HEK293 (cell line): ENCODE measurements around the gene TLE2.
A peak's percentile ranks its signal among the peaks of the same experiment; 100 is the strongest.

Experiments used
- CTCF ChIA-PET: fragments of 350-600 bp; formaldehyde crosslinking; extraction: SDS; loops from one replicate; lab custom pipeline; 2021; ENCODE audit warnings: antibody characterized with exemption; lab: Yijun Ruan, JAX
- POLR2A ChIA-PET: fragments of 300-600 bp; formaldehyde crosslinking; extraction: SDS; loops from one replicate; lab custom pipeline; 2020; ENCODE audit warnings: antibody characterized with exemption, inconsistent platforms; lab: Yijun Ruan, JAX
- H3K27ac ChIP-seq: fragments of 200-500 bp; sonication (Bioruptor generic); 2 replicates; pipeline ENCODE4 v1.5.1; 2014; ENCODE audit warnings: low read depth, low read length, control low read depth, inconsistent platforms; ENCODE audit errors: extremely low read depth
- H3K36me3 ChIP-seq, 2 experiments: fragments of 200-500 bp in 1 of 2; sonication (Bioruptor generic) in 1 of 2; 1 replicate in 1 of 2; 2 replicates in 1 of 2; pipeline ENCODE4 v1.5.1; 2014 to 2017; ENCODE audit warnings: inconsistent platforms in 2 of 2, low read length in 2 of 2; ENCODE audit not compliant: control insufficient read depth in 2 of 2, insufficient read depth in 1 of 2
- H3K4me1 ChIP-seq: fragments of 200-500 bp; sonication (Bioruptor generic); 2 replicates; pipeline ENCODE4 v1.5.1; 2014; ENCODE audit warnings: mild to moderate bottlenecking, low read length, inconsistent platforms; ENCODE audit not compliant: control insufficient read depth, insufficient read depth
- H3K4me3 ChIP-seq: 2 replicates; pipeline ENCODE4 v1.5.1; 2011; ENCODE audit warnings: low read depth, mild to moderate bottlenecking, control low read depth, low read length, moderate library complexity
- H3K9me3 ChIP-seq: fragments of 200-500 bp; sonication (Bioruptor generic); 2 replicates; pipeline ENCODE4 v1.5.1; 2014; ENCODE audit warnings: low read depth, low read length, inconsistent platforms; ENCODE audit not compliant: control insufficient read depth, insufficient read depth
- BCL11B ChIP-seq: fragments of 450-650 bp; formaldehyde crosslinking; IDR thresholded peaks from 2 replicates; pipeline ENCODE4 v1.5.1; 2016; ENCODE audit warnings: low read depth, missing biosample characterization, missing genetic modification characterization
- EGR2 ChIP-seq: fragments of 450-650 bp; formaldehyde crosslinking; IDR thresholded peaks from 2 replicates; pipeline ENCODE4 v1.5.1; 2016; ENCODE audit warnings: low read depth, missing biosample characterization, missing genetic modification characterization
- FEZF1 ChIP-seq: fragments of 450-650 bp; formaldehyde crosslinking; IDR thresholded peaks from 2 replicates; pipeline ENCODE4 v1.5.1; 2016; ENCODE audit warnings: missing biosample characterization, missing genetic modification characterization
- GLIS1 ChIP-seq: fragments of 450-650 bp; formaldehyde crosslinking; IDR thresholded peaks from 2 replicates; pipeline ENCODE4 v1.5.1; 2016; ENCODE audit warnings: missing biosample characterization, missing genetic modification characterization
- GLIS2 ChIP-seq: fragments of 450-650 bp; formaldehyde crosslinking; IDR thresholded peaks from 2 replicates; pipeline ENCODE4 v1.5.1; 2016; ENCODE audit warnings: missing biosample characterization, missing genetic modification characterization
- PRDM1 ChIP-seq: fragments of 450-650 bp; formaldehyde crosslinking; IDR thresholded peaks from 2 replicates; pipeline ENCODE4; 2016; ENCODE audit warnings: missing biosample characterization, missing genetic modification characterization
- YY2 ChIP-seq: fragments of 450-650 bp; formaldehyde crosslinking; IDR thresholded peaks from 2 replicates; pipeline ENCODE4 v1.5.1; 2016; ENCODE audit warnings: missing biosample characterization, missing genetic modification characterization
- ZBTB17 ChIP-seq: fragments of 450-650 bp; formaldehyde crosslinking; IDR thresholded peaks from 2 replicates; pipeline ENCODE4 v1.5.1; 2016; ENCODE audit warnings: missing biosample characterization, missing genetic modification characterization
- ZBTB7A ChIP-seq: fragments of 450-650 bp; formaldehyde crosslinking; IDR thresholded peaks from 2 replicates; pipeline ENCODE4 v1.5.1; 2016; ENCODE audit warnings: low read depth, missing biosample characterization, missing genetic modification characterization
- ZFHX2 ChIP-seq: fragments of 450-650 bp; formaldehyde crosslinking; conservative IDR thresholded peaks from 2 replicates; pipeline ENCODE4 v1.5.1; 2016; ENCODE audit warnings: missing biosample characterization, missing genetic modification characterization
- ZFP69B ChIP-seq: fragments of 450-650 bp; formaldehyde crosslinking; IDR thresholded peaks from 2 replicates; pipeline ENCODE4 v1.5.1; 2016; ENCODE audit warnings: missing biosample characterization, missing genetic modification characterization
- ZNF132 ChIP-seq: fragments of 450-650 bp; formaldehyde crosslinking; IDR thresholded peaks from 2 replicates; pipeline ENCODE4 v1.5.1; 2017; ENCODE audit warnings: missing biosample characterization, missing genetic modification characterization, borderline replicate concordance
- ZNF146 ChIP-seq: fragments of 450-650 bp; formaldehyde crosslinking; IDR thresholded peaks from 2 replicates; pipeline ENCODE4 v1.5.1; 2016; ENCODE audit warnings: missing biosample characterization, missing genetic modification characterization
- ZNF169 ChIP-seq: fragments of 450-650 bp; formaldehyde crosslinking; IDR thresholded peaks from 2 replicates; pipeline ENCODE4 v1.5.1; 2016; ENCODE audit warnings: missing biosample characterization, missing genetic modification characterization
- ZNF211 ChIP-seq: fragments of 450-650 bp; formaldehyde crosslinking; IDR thresholded peaks from 2 replicates; pipeline ENCODE4 v1.5.1; 2016; ENCODE audit warnings: low read depth, missing biosample characterization, missing genetic modification characterization
- ZNF214 ChIP-seq: fragments of 450-650 bp; formaldehyde crosslinking; IDR thresholded peaks from 2 replicates; pipeline ENCODE4 v1.5.1; 2017; ENCODE audit warnings: missing biosample characterization, mild to moderate bottlenecking, missing genetic modification characterization, borderline replicate concordance
- ZNF221 ChIP-seq: fragments of 450-650 bp; formaldehyde crosslinking; IDR thresholded peaks from 2 replicates; pipeline ENCODE4 v1.5.1; 2017; ENCODE audit warnings: missing biosample characterization, missing genetic modification characterization, borderline replicate concordance
- ZNF24 ChIP-seq: fragments of 450-650 bp; formaldehyde crosslinking; IDR thresholded peaks from 2 replicates; pipeline ENCODE4 v1.5.1; 2016; ENCODE audit warnings: missing biosample characterization, missing genetic modification characterization
- ZNF266 ChIP-seq: fragments of 450-650 bp; formaldehyde crosslinking; IDR thresholded peaks from 2 replicates; pipeline ENCODE4 v1.5.1; 2016; ENCODE audit warnings: missing biosample characterization, missing genetic modification characterization, low read depth
- ZNF292 ChIP-seq: fragments of 450-650 bp; formaldehyde crosslinking; IDR thresholded peaks from 2 replicates; pipeline ENCODE4 v1.5.1; 2016; ENCODE audit warnings: low read depth, missing biosample characterization, missing genetic modification characterization, borderline replicate concordance
- ZNF302 ChIP-seq: fragments of 450-650 bp; formaldehyde crosslinking; IDR thresholded peaks from 2 replicates; pipeline ENCODE4 v1.5.1; 2016; ENCODE audit warnings: missing biosample characterization, missing genetic modification characterization, low read depth
- ZNF311 ChIP-seq: fragments of 450-650 bp; formaldehyde crosslinking; IDR thresholded peaks from 2 replicates; pipeline ENCODE4 v1.5.1; 2017; ENCODE audit warnings: missing biosample characterization, missing genetic modification characterization, borderline replicate concordance
- ZNF37A ChIP-seq: fragments of 450-650 bp; IDR thresholded peaks from 2 replicates; pipeline ENCODE4 v1.5.1; 2018; ENCODE audit warnings: missing biosample characterization, missing genetic modification characterization
- ZNF391 ChIP-seq: fragments of 450-650 bp; formaldehyde crosslinking; IDR thresholded peaks from 2 replicates; pipeline ENCODE4 v1.5.1; 2016; ENCODE audit warnings: low read depth, missing biosample characterization, missing genetic modification characterization, borderline replicate concordance
- ZNF416 ChIP-seq: fragments of 450-650 bp; formaldehyde crosslinking; IDR thresholded peaks from 2 replicates; pipeline ENCODE4 v1.5.1; 2016; ENCODE audit warnings: missing biosample characterization, missing genetic modification characterization
- ZNF433 ChIP-seq: fragments of 450-650 bp; formaldehyde crosslinking; IDR thresholded peaks from 2 replicates; pipeline ENCODE4 v1.5.1; 2016; ENCODE audit warnings: missing biosample characterization, missing genetic modification characterization, low read depth
- ZNF473 ChIP-seq: fragments of 450-650 bp; formaldehyde crosslinking; IDR thresholded peaks from 2 replicates; pipeline ENCODE4 v1.5.1; 2017; ENCODE audit warnings: missing biosample characterization, missing genetic modification characterization
- ZNF501 ChIP-seq: fragments of 450-650 bp; formaldehyde crosslinking; IDR thresholded peaks from 2 replicates; pipeline ENCODE4 v1.5.1; 2016; ENCODE audit warnings: missing biosample characterization, missing genetic modification characterization
- ZNF529 ChIP-seq: fragments of 450-650 bp; formaldehyde crosslinking; IDR thresholded peaks from 2 replicates; pipeline ENCODE4 v1.5.1; 2017; ENCODE audit warnings: missing genetic modification characterization, missing biosample characterization; ENCODE audit not compliant: insufficient replicate concordance
- ZNF560 ChIP-seq: fragments of 450-650 bp; formaldehyde crosslinking; IDR thresholded peaks from 2 replicates; pipeline ENCODE4 v1.5.1; 2017; ENCODE audit warnings: missing biosample characterization, missing genetic modification characterization, borderline replicate concordance
- ZNF585B ChIP-seq: fragments of 450-650 bp; formaldehyde crosslinking; IDR thresholded peaks from 2 replicates; pipeline ENCODE4 v1.5.1; 2016; ENCODE audit warnings: missing biosample characterization, missing genetic modification characterization
- ZNF624 ChIP-seq: fragments of 450-650 bp; formaldehyde crosslinking; IDR thresholded peaks from 2 replicates; pipeline ENCODE4 v1.5.1; 2017; ENCODE audit warnings: missing biosample characterization, missing genetic modification characterization
- ZNF660 ChIP-seq: fragments of 450-650 bp; IDR thresholded peaks from 2 replicates; pipeline ENCODE4 v1.5.1; 2018; ENCODE audit warnings: missing biosample characterization, mild to moderate bottlenecking, missing genetic modification characterization
- ZNF707 ChIP-seq: fragments of 450-650 bp; formaldehyde crosslinking; IDR thresholded peaks from 2 replicates; pipeline ENCODE4 v1.5.1; 2016; ENCODE audit warnings: missing biosample characterization, missing genetic modification characterization
- ZNF785 ChIP-seq: fragments of 450-650 bp; formaldehyde crosslinking; IDR thresholded peaks from 2 replicates; pipeline ENCODE4 v1.5.1; 2016; ENCODE audit warnings: missing biosample characterization, missing genetic modification characterization
- ZSCAN23 ChIP-seq: fragments of 450-650 bp; formaldehyde crosslinking; IDR thresholded peaks from 2 replicates; pipeline ENCODE4 v1.5.1; 2016; ENCODE audit warnings: missing biosample characterization, missing genetic modification characterization
- TF ChIP-seq, protein P1 (sequence below): fragments of 450-650 bp; formaldehyde crosslinking; IDR thresholded peaks from 2 replicates; pipeline ENCODE4 v1.5.1; 2016; ENCODE audit warnings: missing biosample characterization, missing genetic modification characterization
- TF ChIP-seq, protein P2 (sequence below): fragments of 450-650 bp; formaldehyde crosslinking; IDR thresholded peaks from 2 replicates; pipeline ENCODE4 v1.5.1; 2016; ENCODE audit warnings: missing biosample characterization, missing genetic modification characterization

TLE2 gene

DNA sequence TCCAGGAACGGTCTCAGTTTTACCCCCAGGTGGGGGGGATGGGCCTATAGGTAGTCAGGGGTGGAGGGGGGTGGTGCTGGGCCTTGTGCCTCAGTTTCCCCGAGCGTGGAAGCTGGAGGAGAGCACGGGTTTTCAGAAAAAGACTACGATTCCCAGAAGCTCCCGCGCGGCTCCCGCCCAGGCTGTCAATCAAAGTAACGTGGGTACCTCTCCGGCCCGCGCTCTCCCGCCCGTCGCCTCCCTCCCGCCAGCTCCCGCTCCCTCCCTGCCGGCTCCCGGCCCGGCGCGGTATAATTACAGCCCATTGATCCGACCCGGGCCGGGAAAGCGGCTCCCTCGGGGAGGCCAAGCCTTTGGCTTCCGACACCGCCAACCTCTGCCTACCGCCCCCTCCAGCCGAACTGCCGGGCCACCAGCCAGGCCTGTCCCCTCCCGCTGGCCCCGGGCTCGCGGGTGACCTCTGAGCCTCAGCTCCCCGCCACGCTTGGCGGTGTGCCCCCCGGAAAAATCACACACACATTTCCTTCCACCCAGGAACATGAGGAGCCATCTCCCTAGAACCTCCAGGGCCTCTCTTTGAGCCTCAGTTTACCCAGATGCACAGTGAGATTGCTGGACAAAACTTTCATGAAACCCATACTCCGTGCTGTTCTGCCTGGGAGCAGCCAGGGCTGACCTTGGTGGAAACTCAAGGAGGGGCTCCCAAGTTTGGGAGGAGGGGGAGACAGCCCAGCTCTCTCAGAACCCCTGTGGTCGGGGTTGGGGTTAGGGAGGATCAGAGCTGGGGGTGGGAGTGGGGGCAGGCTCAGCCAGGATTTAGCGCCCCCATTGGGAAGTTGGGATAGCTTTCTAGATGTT is 7.3 kb upstream of the TLE2 start:
- peak overlapping the region; percentile 96 for H3K27ac ChIP-seq
- H3K4me3 ChIP-seq: peak overlapping the region; percentile 42
- CTCF ChIA-PET: interaction anchor here (0.5 to 2.7 kb wide), 16 partner anchors 9 to 244 kb away, joined by 3 to 23 read pairs (median 3); no protein-coding TSS in a partner anchor
- no peaks in the 10 kb centered on the region for H3K36me3 ChIP-seq
- no peaks in the 10 kb centered on the region for H3K9me3 ChIP-seq
- peaks cover 8% of the 10 kb centered on the region; the same call in 1 of the 2 replicates for H3K4me1 ChIP-seq
- POLR2A ChIA-PET: interaction anchor here (0.7 to 3.8 kb wide), 25 partner anchors 9 to 1307 kb away, joined by 3 to 37 read pairs (median 4); partner anchors contain the start of genes MPND, TLE5, TLE6 and ZNF57
- TF ChIP-seq GLIS1 (peak; percentile 95), ZNF529 (no peak), ZNF624 (tag by site-specific recombination) (no peak), ZNF214 (tag by site-specific recombination) (no peak), ZNF660 (tag by site-specific recombination) (peak; percentile 23; the same call in 1 of the 2 replicates), ZNF501 (peak; percentile 81; the same call in 1 of the 2 replicates), ZBTB17 (no peak), ZSCAN23 (tag by site-specific recombination) (no peak), ZNF302 (tag by site-specific recombination) (no peak), ZNF433 (no peak), GLIS2 (peak; percentile 95), ZNF169 (no peak), ZNF707 (no peak), ZNF292 (tag by site-specific recombination) (no peak), ZNF211 (tag by site-specific recombination) (no peak), ZNF146 (peak; percentile 11; the same call in 1 of the 2 replicates), PRDM1 (no peak), YY2 (0 out of 2 replicates have a peak, but pooled peaks have one; percentile 35), ZNF37A (no peak), ZFHX2 (tag by site-specific recombination) (peak; percentile 66), ZNF785 (tag by site-specific recombination) (no peak), ZBTB7A (no peak), ZNF473 (tag by site-specific recombination) (no peak), BCL11B (tag by site-specific recombination) (peak; percentile 95), ZNF560 (tag by site-specific recombination) (no peak), ZNF585B (tag by site-specific recombination) (no peak), ZNF266 (tag by site-specific recombination) (no peak), ZFP69B (0 out of 2 replicates have a peak, but pooled peaks have one; percentile 21), ZNF221 (tag by site-specific recombination) (no peak), FEZF1 (peak; percentile 47; the same call in 1 of the 2 replicates), ZNF416 (tag by site-specific recombination) (no peak), ZNF132 (no peak), ZNF24 (tag by site-specific recombination) (0 out of 2 replicates have a peak, but pooled peaks have one; percentile 10), EGR2 (tag by site-specific recombination) (peak; percentile 66), ZNF311 (tag by site-specific recombination) (no peak), ZNF391 (tag by site-specific recombination) (no peak)
- TF ChIP-seq, protein P1, sequence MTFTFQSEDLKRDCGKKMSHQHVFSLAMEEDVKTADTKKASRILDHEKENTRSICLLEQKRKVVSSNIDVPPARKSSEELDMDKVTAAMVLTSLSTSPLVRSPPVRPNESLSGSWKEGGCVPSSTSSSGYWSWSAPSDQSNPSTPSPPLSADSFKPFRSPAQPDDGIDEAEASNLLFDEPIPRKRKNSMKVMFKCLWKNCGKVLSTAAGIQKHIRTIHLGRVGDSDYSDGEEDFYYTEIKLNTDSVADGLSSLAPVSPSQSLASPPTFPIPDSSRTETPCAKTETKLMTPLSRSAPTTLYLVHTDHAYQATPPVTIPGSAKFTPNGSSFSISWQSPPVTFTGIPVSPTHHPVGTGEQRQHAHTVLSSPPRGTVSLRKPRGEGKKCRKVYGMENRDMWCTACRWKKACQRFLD (tag by site-specific recombination): no peak
- TF ChIP-seq, protein P2, sequence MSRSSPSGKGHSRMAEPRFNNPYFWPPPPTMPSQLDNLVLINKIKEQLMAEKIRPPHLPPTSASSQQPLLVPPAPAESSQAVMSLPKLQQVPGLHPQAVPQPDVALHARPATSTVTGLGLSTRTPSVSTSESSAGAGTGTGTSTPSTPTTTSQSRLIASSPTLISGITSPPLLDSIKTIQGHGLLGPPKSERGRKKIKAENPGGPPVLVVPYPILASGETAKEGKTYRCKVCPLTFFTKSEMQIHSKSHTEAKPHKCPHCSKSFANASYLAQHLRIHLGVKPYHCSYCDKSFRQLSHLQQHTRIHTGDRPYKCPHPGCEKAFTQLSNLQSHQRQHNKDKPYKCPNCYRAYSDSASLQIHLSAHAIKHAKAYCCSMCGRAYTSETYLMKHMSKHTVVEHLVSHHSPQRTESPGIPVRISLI: no peak
